Measurements from ENCODE around the gene CCR3. TPM values are rescaled to one million over a fixed set of nuclear protein-coding genes. Genes with fewer than 3 reads are reported as not detected.

CCR3 gene
- total RNA-seq, 2 donors from 2014 or later: not detected

DNA sequence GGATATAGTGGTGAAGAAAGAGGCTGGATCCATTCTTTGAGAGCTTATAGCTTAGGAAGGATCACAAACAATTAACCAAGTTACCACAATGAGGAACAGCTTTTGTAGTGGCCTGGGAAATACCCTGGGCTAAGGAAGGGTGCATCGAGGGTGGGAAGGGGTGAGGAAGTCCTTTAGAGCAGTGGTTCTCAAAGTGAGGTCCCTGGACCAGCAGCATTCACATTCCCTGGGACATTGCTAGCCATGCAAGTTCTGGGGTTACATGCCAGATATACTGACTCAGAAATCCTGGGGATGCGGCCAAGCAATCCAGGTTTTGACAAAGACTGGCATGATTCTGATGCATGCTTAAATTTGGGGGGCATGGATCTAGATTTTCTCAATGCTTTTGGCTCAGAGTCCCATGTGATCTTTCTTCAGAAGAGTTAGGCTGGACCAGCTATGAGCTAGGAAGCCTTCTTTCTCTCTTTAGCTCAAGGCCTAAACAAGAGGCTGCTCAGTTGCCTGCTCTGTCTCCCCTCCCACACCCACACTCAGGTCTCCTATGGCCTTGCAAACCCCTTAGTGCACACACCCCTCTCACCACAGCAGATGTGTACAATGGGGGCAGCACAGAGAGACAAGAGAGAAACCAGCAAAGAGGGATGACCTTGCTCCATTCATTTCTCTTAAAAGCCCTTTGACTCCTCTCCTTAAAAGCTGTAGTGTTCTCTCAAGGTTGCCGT is 32.4 kb upstream of the CCR3 start:
- 71% methylated on average over 3 of the region's 3 CpGs for WGBS
- intact Hi-C loops (cut with DNase I): no loop called here
- no peaks in the 10 kb centered on the region for H3K4me1 ChIP-seq (replicated peaks)
- DNase-seq (ENCODE audit: low spot score): no peak
- H3K27ac ChIP-seq: no peak overlapping the region
- H3K9me3 ChIP-seq: no peaks in the 10 kb centered on the region
- no peak for TF ChIP-seq POLR2A (IDR thresholded peaks at IDR 0.05)
- TF ChIP-seq, protein P1, sequence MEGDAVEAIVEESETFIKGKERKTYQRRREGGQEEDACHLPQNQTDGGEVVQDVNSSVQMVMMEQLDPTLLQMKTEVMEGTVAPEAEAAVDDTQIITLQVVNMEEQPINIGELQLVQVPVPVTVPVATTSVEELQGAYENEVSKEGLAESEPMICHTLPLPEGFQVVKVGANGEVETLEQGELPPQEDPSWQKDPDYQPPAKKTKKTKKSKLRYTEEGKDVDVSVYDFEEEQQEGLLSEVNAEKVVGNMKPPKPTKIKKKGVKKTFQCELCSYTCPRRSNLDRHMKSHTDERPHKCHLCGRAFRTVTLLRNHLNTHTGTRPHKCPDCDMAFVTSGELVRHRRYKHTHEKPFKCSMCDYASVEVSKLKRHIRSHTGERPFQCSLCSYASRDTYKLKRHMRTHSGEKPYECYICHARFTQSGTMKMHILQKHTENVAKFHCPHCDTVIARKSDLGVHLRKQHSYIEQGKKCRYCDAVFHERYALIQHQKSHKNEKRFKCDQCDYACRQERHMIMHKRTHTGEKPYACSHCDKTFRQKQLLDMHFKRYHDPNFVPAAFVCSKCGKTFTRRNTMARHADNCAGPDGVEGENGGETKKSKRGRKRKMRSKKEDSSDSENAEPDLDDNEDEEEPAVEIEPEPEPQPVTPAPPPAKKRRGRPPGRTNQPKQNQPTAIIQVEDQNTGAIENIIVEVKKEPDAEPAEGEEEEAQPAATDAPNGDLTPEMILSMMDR (IDR thresholded peaks at IDR 0.05): no peak
- H3K27me3 ChIP-seq (replicated peaks; ENCODE audit: insufficient read depth): no peaks in the 10 kb centered on the region
- H3K4me3 ChIP-seq: no peak overlapping the region
- no peaks in the 10 kb centered on the region for H3K36me3 ChIP-seq

DNA sequence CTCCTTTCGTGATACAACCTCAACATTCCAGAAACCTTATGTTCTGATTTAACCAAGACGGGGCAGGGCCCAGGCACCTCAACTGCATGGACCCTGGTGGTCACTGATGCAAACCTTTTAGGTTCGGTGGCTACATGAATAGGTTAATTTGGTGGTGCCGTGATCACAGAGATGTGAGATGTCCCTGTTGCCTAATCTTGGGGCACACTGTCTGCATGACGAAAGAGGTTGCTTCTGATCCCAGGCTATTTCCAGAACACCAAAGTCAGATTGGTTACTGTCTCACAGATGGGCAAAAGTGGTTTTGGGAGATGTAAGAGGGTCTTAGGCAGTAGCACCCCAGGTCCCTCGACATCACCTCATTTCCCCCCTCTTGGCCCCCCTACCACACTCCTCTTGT is 30.2 kb upstream of the CCR3 start:
- Histone ChIP-seq H3K27me3 (replicated peaks; ENCODE audit: insufficient read depth) (no peaks in the 10 kb centered on the region), H3K9me3 (no peaks in the 10 kb centered on the region), H3K4me1 (replicated peaks) (no peaks in the 10 kb centered on the region), H3K27ac (no peak overlapping the region), H3K4me3 (no peak overlapping the region), H3K36me3 (no peaks in the 10 kb centered on the region)
- intact Hi-C loops (cut with DNase I): no loop called here
- no peak for TF ChIP-seq POLR2AphosphoS5 (IDR thresholded peaks at IDR 0.05)
- no peak for DNase-seq (ENCODE audit: low spot score)
- 86% methylated on average over 6 of the region's 6 CpGs for WGBS

DNA sequence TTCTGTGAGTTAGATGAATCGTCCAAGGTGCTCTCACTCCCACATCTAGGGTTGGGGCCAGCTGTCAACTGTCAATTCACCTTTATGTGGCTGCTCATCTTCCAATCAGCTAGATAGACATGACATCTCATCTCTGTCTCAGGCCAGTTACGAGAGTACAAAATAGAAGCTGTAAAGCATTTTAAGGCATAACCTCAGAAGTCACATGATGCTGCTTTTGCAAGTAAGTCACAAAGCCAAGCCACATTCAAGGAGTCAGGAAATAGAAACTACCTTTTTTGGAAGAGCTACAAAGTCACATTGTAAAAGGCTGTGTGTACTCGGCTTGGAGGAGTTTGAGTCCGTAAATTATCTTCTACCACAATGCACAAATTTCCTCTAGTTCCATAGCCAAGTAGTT is 29.1 kb upstream of the CCR3 start:
- Histone ChIP-seq H3K27me3 (replicated peaks; ENCODE audit: insufficient read depth) (no peaks in the 10 kb centered on the region), H3K36me3 (no peaks in the 10 kb centered on the region), H3K4me3 (no peak overlapping the region), H3K27ac (no peak overlapping the region), H3K9me3 (no peaks in the 10 kb centered on the region), H3K4me1 (replicated peaks) (no peaks in the 10 kb centered on the region)
- 23% methylated on average over 4 of the region's 4 CpGs for WGBS
- no peak for DNase-seq (ENCODE audit: low spot score)
- intact Hi-C loops (cut with DNase I): no loop called here
- TF ChIP-seq POLR2AphosphoS5 (IDR thresholded peaks at IDR 0.05) (peak; percentile 50), POLR2A (IDR thresholded peaks at IDR 0.05) (no peak)

DNA sequence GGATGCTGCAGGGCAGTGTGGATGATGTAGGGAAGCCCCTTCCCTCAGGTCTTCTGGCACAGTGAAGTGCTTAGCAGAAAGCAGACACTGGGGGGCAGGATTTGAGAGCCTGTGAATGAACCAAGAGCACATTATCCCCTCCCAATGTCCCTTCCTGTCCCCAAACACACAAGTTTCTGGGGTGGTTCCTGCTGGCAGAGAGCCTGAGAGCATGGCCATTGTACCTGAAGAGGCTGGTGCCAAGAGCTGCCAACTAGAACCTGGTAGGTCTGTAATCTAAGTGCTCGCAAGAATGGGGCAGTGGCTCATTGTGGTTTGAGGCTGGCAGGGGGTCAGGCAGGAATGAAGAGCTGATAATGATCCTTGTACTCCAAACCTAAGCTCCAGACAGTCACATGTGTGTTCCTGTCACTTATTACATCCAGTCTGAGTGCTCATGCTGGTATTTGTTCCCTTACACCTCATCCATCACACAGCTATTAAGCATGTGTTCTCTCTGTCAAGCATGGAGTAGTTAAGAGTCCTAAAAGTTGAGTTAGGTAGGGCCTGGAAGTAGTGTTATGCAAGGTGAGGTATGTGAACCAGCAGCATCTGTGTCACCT is 27.4 kb upstream of the CCR3 start:
- H3K4me1 ChIP-seq (replicated peaks): no peaks in the 10 kb centered on the region
- H3K4me3 ChIP-seq: no peak overlapping the region
- no peak overlapping the region for H3K27ac ChIP-seq
- WGBS: 50% methylated on average over 1 of the region's 1 CpG
- intact Hi-C loops (cut with DNase I): no loop called here
- no peaks in the 10 kb centered on the region for H3K27me3 ChIP-seq (replicated peaks; ENCODE audit: insufficient read depth)
- H3K9me3 ChIP-seq: no peaks in the 10 kb centered on the region
- no peak for TF ChIP-seq POLR2AphosphoS5 (IDR thresholded peaks at IDR 0.05)
- TF ChIP-seq, protein P1 (IDR thresholded peaks at IDR 0.05): peak in 1 of 4 experiments; percentile 15
- TF ChIP-seq POLR2A (IDR thresholded peaks at IDR 0.05): no peak
- H3K36me3 ChIP-seq: no peaks in the 10 kb centered on the region
- no peak for DNase-seq (ENCODE audit: low spot score)

DNA sequence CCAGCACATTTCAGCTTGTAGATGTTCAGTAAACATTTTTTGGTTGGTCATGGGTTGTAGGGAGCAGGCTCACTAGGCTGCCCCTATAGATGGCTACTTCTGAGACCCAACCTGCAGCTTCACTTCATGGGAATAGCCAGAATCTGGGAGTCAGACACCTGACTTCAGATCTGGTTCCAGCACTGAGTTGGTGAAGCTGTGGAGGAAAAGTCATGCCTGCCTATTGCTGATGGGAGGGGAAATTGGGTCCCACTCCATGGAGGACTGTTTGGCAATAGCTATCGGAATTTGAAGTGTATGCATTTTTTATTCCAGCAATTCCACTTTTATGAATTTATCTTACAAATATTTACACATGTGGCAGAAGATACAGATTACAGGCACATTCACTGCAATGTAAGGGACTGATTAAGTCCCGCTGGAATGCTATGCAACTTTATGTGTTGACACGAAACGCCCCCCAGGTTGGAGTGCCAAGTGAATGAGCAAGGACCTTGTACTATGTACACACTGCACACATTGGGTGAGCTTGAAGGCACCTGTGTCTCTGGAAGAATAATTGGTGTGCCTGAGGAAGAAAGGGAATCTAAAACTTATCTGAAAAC is 26.3 kb upstream of the CCR3 start:
- intact Hi-C loops (cut with DNase I): no loop called here
- H3K27ac ChIP-seq: no peak overlapping the region
- peak; percentile 46 for DNase-seq (ENCODE audit: low spot score)
- TF ChIP-seq, protein P1 (IDR thresholded peaks at IDR 0.05): no peak
- peak; percentile 63 for TF ChIP-seq POLR2AphosphoS5 (IDR thresholded peaks at IDR 0.05)
- H3K4me1 ChIP-seq (replicated peaks): no peaks in the 10 kb centered on the region
- 34% methylated on average over 4 of the region's 4 CpGs for WGBS
- no peak overlapping the region for H3K4me3 ChIP-seq
- no peaks in the 10 kb centered on the region for H3K9me3 ChIP-seq
- H3K36me3 ChIP-seq: no peaks in the 10 kb centered on the region
- H3K27me3 ChIP-seq (replicated peaks; ENCODE audit: insufficient read depth): no peaks in the 10 kb centered on the region
